Stimulated activated naive CD8-positive, alpha-beta T cell treated with anti-CD3 and anti-CD28 coated beads, Interleukin-15, Interleukin-2, amounts not matched to agents 100 U/mL and 50 U/mL, for 24 hours (primary cell): ENCODE data around the gene RGS7.
"Not testable (repeated sequence)": the region's sequence is repeated elsewhere in the genome, so short reads cannot be mapped to it uniquely, and the experiment has no call there.

Experiments
- ATAC-seq: fragments of 150-1000 bp; cut with Tn5 transposase; one replicate; pipeline ENCODE4 v1.10.0; 2021
- DNase-seq: peaks from one replicate; pipeline ENCODE4 v3.0.0; 2021

RGS7 gene

GRCh38 chr1:240772131-240772530 is 584.9 kb downstream of the RGS7 start:
- ATAC-seq (no peak), DNase-seq (no peak)

DNA sequence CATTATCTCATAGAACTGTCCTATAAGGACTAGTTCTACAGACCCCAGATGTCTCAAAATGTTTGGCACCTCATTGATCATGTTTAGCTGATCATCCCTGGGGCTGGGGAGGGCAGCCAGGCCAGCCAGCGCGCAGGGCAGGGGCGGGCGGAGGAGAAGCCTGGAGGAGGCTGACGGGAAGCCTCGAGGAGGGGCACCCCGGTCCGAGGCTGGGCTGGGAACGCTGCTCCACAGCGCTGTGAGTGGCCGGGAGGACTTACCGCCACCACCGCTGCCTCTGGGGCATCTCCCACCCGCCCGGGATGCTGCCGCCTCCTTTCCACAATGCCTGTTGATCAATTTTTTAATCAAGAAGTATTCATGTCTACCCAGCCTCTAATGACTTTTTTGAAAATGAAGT is 585.6 kb downstream of the RGS7 start:
- ATAC-seq (no peak), DNase-seq (no peak)

- no peak for DNase-seq
- ATAC-seq, result no peak
These were observed 588.0 kb downstream of the RGS7 start for GRCh38 chr1:240768979-240769378.

DNA sequence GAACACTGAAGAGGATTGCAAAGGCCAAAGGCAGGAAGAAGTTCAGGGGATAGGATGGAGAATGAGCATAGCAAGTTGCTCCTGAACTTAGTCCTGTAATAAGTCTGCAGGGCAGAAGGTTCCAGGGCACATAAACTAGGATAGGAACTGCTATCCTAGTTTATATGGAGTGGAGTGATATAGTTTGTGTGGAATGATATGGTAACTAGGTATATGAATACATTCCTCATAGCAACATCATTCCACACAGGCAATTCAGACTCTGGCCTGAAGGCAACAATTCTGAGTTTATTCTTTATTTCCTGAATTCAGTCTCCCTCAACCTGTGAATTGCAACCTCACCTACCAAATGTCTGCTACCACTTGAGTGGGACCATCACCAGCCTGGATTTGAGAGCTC is 590.2 kb downstream of the RGS7 start:
- ATAC-seq (no peak), DNase-seq (no peak)

DNA sequence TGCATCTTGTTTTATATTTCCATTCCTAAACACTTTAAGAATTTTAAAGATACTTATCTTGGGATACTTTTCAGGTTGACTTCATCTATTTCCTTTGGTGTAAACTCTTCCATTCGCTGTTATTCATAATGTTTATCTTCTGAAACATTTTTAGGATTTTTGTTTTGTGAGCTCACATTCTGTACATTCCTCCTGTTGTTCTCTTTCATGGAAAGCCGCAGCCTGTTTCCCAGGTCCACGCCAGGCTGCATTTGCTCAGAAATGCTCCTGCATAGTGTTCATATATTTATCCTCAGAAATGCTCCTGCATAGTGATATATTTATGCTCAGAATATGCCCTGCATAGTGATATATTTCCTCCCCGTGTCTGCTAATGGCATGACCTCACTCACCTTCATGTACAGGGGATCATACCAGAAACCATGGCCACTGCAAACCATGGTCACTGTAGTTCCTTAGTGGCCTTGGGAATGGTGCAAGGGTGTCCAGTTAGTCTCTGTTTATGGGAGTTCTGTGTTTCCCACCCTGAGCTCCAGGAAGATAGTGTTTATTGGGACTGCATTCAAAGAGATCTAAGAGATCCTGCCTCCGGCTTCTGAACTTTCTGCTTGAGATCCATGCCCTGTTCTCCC is 591.2 kb downstream of the RGS7 start:
- DNase-seq (no peak), ATAC-seq (no peak)

- no peak for ATAC-seq
- DNase-seq, result no peak
These were observed 593.2 kb downstream of the RGS7 start for GRCh38 chr1:240763771-240764170.

GRCh38 chr1:240763095-240763494 is 593.9 kb downstream of the RGS7 start:
- not testable (repeated sequence) for ATAC-seq, DNase-seq

- ATAC-seq, DNase-seq: not testable (repeated sequence)
These were observed 594.5 kb downstream of the RGS7 start for GRCh38 chr1:240762471-240762987.

DNA sequence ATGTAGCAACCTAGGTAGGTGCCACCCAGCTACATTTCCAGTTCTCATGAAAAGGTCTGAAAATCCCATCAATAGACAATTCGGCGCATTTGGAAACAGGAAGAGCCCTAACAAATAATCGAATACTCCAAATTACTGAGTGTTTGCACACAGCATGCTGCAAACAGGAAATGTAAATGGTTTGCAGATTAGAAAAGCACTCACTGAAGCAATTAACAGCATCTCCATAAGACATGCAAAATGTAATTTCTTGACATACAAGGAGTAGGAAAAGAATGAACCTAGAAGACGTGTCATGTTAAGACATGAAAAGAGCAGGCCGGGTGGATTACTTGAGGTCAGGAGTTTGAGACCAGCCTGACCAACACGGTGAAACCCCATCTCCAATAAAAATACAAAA is 598.2 kb downstream of the RGS7 start:
- ATAC-seq, DNase-seq: not testable (repeated sequence)

- ATAC-seq, result no peak
- no peak for DNase-seq
These were observed 598.7 kb downstream of the RGS7 start for GRCh38 chr1:240758296-240758695.

GRCh38 chr1:240747907-240748306 is 609.1 kb downstream of the RGS7 start:
- DNase-seq (no peak), ATAC-seq (no peak)

- DNase-seq (no peak), ATAC-seq (no peak)
These were observed 613.3 kb downstream of the RGS7 start for GRCh38 chr1:240743705-240744104.

DNA sequence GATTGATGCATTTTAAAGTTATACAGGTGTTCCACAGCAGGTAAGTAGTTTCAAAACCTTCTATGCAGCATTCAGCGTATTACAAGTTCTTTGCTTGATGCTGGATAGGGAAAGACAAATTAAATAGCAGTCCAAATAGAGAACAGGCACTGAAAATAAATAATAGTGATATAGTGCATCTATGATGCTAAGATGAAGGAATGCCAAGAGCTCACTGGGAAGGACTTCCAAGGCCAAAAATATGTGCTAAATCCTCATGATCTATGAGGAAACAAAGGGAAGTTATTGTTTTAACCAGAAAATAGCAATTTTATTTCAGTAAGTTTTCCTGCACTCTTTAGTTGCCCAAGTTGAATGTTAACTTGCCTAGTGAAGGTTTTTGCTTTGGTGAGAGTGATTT is 617.3 kb downstream of the RGS7 start:
- DNase-seq, result no peak
- no peak for ATAC-seq

GRCh38 chr1:240739139-240739538 is 617.9 kb downstream of the RGS7 start:
- no peak for ATAC-seq
- DNase-seq, result no peak

DNA sequence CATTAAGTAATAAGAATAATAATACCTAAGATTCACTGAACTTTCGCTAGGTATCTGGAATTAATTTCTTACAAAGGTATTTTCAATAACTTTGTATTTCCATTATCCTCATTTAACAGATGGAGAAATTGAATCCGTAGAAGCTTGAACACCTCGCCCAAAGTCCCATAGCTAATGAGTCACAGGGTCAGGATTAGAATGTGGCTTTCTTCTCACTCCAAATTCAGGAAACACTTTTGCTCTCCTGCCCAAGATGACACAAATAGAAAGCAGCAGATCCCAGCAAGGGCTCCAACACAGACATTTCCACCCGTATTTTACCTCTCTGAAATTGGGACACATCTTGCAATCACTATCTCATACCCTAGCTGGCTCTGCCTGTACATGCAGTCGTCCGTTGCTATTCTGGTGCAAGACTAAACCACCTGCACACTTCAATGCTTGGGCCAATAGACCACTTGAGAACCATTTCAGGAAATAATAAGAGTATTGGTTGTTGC is 619.2 kb downstream of the RGS7 start:
- no peak for ATAC-seq
- DNase-seq, result no peak

GRCh38 chr1:240737298-240737697 is 619.7 kb downstream of the RGS7 start:
- DNase-seq (no peak), ATAC-seq (no peak)

DNA sequence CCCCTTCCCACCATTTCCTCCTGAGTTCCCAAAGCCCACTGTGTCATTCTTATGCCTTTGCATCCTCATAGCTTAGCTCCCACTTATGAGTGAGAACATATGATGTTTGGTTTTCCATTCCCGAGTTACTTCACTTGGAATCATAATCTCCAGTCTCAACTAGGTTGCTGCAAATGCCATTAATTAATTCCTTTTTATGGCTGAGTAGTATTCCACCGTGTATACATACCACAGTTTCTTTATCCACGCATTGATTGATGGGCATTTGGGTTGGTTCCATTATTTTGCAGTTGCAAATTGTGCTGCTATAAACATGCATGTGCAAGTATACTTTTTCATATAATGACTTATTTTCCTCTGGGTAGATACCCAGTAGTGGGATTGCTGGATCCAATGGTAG is 622.3 kb downstream of the RGS7 start:
- DNase-seq, ATAC-seq: not testable (repeated sequence)

DNA sequence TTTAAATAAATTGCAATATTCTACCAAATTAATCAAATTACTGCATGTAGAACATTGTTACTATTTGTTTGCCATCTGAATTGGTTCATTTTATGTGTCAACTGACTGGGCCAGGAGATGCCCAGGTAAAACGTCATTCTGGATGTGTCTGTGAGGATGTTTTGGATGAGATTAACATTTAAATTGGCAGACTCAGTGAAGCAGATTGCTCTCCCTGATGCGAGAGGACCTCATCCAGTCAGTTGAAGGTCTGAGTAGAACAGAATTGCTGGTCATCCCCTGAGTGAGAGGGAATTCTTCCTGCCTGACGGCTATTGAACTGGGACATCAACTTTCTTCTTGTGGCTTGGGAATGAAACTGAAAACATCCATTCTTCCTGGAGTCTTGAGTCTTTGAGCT is 623.0 kb downstream of the RGS7 start:
- DNase-seq, result no peak
- no peak for ATAC-seq

DNA sequence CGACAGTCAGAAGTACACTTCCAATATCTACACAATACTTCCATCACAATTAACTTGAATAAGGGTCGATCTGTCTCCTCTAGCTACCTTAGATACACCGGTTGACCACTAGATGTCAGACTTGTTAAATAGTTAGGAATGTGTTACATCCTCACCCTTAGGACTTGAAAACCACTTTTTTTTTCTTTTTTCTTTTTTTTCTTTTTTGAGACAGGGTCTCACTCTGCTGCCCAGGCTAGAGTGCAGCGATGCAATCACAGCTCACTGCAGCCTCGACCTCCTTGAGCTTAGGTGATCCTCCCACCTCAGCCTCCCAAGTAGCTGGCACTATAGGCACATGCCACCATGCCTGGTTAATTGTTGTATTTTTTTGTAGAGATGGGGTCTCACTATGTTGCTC is 624.6 kb downstream of the RGS7 start:
- DNase-seq (no peak), ATAC-seq (peak; percentile 43)
